Left lung (tissue), 10 donors: ENCODE results near the gene CNOT2. TPM values are rescaled to one million over a fixed set of nuclear protein-coding genes. Genes with fewer than 3 reads are reported as not detected.

Experiments
- ATAC-seq: fragments of 200-7000 bp; cut with Tn5 transposase; one replicate; pipeline ENCODE4 v1.9.1; 2020; ENCODE audit warnings: moderate library complexity
- DNase-seq, 4 donors: peaks; one replicate each; pipeline ENCODE4 v3.0.0-alpha.2; 2013 to 2020
- H3K27ac ChIP-seq, 2 donors: fragments of 200-600 bp; sonication (generic) in 1 of 2; one replicate each; pipeline versions ENCODE4 v1.5.0 to v1.8.0; 2020 to 2021
- H3K27me3 ChIP-seq, 2 donors: fragments of 200-600 bp; sonication (generic) in 1 of 2; one replicate each; pipeline versions ENCODE4 v1.5.0 to v1.8.0; 2020 to 2021
- H3K36me3 ChIP-seq, 2 donors: fragments of 200-600 bp; sonication (generic) in 1 of 2; one replicate each; pipeline versions ENCODE4 v1.5.0 to v1.8.0; 2020 to 2021
- H3K4me1 ChIP-seq, 2 donors: fragments of 200-600 bp; one replicate each; pipeline ENCODE4 v1.8.0; 2021
- H3K4me3 ChIP-seq, 2 donors: fragments of 200-600 bp; sonication (generic) in 1 of 2; one replicate each; pipeline versions ENCODE4 v1.5.0 to v1.8.0; 2020 to 2021; ENCODE audit warnings: mild to moderate bottlenecking in 1 of 2
- H3K9me3 ChIP-seq, 2 donors: fragments of 200-600 bp; sonication (generic) in 1 of 2; one replicate each; pipeline versions ENCODE4 v1.5.0 to v1.8.0; 2020 to 2021
- intact Hi-C, 2 donors: fragments of 100-400 bp; cut with DNase I; formaldehyde crosslinking; loops; one replicate each; pipeline versions ENCODE4 v1.11.2 to v1.14.2; 2022
- polyA plus RNA-seq, 6 donors: library from polyadenylated mRNA; unstranded; fragments of 120-200 nt; gene quantifications; one replicate each; pipeline ENCODE4 v1.2.1, GENCODE V29; 2013; ENCODE audit not compliant: insufficient read length in 6 of 6
- total RNA-seq, 2 donors: library from RNA; stranded (reverse); fragmentation: NEBNext Ultra II Directional; extraction: Animal tissue kit (Norgen Biotek cat#: 25700); gene quantifications; one replicate each; pipeline ENCODE4 v1.2.1, GENCODE V29; 2021
- TF ChIP-seq, protein P1 (sequence below), 2 donors: fragments of 200-600 bp; sonication (generic) in 1 of 2; IDR thresholded peaks; one replicate each; pipeline versions ENCODE4 v1.5.0 to v1.8.0; 2021; ENCODE audit warnings: antibody characterized with exemption in 2 of 2
- donor health status: DM: no; HTN: yes; CAD: no.
- donor health status: DM: no; HTN: no; CAD: no.

CNOT2 gene
- total and polyA plus RNA-seq, 8 donors, result 52.3 to 161 (median 135) TPM

DNA sequence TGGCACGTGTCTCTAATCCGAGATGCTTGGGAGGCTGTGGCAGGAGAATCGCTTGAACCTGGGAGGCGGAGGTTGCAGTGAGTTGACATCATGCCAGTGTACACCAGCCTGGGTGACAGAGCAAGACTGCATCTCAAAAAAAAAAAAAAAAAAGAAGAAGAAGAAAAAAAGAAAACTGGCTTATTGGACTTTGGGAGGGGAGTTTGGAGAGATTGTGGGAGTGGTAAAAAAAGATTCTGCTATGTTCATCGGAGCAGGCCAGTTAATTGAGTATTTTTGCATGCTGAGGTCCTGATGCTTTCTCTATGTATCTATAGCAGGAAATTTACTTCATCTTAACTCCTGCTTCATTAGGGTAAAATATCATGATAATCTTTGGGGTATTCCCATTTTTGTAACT is 11.6 kb downstream of the CNOT2 start:
- TF ChIP-seq, protein P1, sequence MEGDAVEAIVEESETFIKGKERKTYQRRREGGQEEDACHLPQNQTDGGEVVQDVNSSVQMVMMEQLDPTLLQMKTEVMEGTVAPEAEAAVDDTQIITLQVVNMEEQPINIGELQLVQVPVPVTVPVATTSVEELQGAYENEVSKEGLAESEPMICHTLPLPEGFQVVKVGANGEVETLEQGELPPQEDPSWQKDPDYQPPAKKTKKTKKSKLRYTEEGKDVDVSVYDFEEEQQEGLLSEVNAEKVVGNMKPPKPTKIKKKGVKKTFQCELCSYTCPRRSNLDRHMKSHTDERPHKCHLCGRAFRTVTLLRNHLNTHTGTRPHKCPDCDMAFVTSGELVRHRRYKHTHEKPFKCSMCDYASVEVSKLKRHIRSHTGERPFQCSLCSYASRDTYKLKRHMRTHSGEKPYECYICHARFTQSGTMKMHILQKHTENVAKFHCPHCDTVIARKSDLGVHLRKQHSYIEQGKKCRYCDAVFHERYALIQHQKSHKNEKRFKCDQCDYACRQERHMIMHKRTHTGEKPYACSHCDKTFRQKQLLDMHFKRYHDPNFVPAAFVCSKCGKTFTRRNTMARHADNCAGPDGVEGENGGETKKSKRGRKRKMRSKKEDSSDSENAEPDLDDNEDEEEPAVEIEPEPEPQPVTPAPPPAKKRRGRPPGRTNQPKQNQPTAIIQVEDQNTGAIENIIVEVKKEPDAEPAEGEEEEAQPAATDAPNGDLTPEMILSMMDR (IDR thresholded peaks at IDR 0.05), result no peak
- no peaks in the 10 kb centered on the region for H3K27me3 ChIP-seq
- no peaks in the 10 kb centered on the region for H3K9me3 ChIP-seq
- no peaks in the 10 kb centered on the region for H3K36me3 ChIP-seq
- intact Hi-C loops, result no loop called here
- no peak for DNase-seq
- ATAC-seq, result no peak
- no peak overlapping the region for H3K27ac ChIP-seq
- no peak overlapping the region for H3K4me3 ChIP-seq
- H3K4me1 ChIP-seq, result peaks cover 5 to 43% of the 10 kb centered on the region in 2 donors

DNA sequence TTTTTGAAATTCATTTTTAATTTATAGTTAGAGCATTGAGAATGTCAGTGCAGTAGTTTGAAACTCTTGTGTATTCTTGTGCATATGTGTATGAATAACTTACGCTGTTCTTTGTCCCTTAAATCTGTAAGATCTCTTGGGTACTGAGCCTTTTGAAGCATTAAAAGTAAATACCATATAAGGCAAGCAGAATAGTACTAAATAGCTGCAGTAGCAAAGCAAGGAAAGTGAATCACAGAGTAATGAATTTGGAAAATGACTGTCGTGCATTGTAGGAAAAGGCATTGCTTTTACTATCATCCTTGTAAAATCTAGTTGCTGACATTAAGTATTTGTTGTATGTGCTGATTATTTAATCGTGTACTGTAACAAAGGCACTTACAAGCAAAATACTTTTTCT is 12.1 kb downstream of the CNOT2 start:
- ATAC-seq (no peak), DNase-seq (no peak)
- intact Hi-C loops, result no loop called here
- H3K9me3 ChIP-seq, result no peaks in the 10 kb centered on the region
- no peaks in the 10 kb centered on the region for H3K36me3 ChIP-seq
- TF ChIP-seq, protein P1 (IDR thresholded peaks at IDR 0.05), result no peak
- H3K4me3 ChIP-seq, result no peak overlapping the region
- H3K4me1 ChIP-seq, result peaks cover 5 to 40% of the 10 kb centered on the region in 2 donors
- no peaks in the 10 kb centered on the region for H3K27me3 ChIP-seq
- no peak overlapping the region for H3K27ac ChIP-seq

DNA sequence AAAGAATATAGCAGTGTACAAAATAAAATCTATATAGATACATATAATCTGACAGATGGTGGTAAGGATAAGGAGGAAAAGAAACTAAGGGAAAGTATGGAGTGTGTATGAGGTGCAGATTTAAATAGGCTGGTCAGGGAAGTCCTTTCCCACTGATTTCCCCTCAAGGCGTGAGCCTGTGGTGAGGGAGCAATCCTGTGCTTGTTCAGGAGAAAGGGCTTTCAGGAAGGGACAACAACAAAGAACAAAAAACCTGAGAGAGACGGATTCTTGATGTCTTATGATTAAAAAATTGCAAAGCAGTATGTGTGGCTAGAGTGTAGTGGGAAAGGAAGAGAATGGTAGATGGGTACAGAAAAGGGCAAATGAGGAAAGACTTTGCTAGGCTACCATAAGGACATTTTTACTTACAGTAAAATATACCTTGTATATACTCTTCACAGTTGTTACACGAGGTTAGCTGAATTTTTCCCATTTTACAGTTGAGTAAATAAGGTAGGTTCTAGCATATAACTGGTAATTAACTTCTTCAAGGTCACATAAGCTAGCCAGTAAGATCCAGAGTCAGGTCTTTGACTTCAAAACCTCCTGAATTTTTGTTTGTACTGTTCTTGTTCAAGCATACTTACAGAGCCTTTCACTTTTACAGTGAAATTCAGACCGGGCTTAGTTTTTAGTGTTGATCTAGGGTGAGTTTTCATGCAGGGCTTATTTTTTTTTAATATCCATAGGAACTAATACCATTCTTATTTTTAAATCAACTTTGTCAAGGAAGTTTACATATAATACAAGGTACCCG is 15.6 kb downstream of the CNOT2 start:
- H3K36me3 ChIP-seq, result no peaks in the 10 kb centered on the region
- peaks cover 5 to 17% of the 10 kb centered on the region in 2 donors for H3K4me1 ChIP-seq
- no peaks in the 10 kb centered on the region for H3K9me3 ChIP-seq
- intact Hi-C loops, result no loop called here
- H3K4me3 ChIP-seq, result no peak overlapping the region
- DNase-seq (no peak), ATAC-seq (peak; percentile 88)
- TF ChIP-seq, protein P1 (IDR thresholded peaks at IDR 0.05), result no peak
- no peaks in the 10 kb centered on the region for H3K27me3 ChIP-seq
- peak overlapping the region in 1 of 2 donors; percentile 7 for H3K27ac ChIP-seq

DNA sequence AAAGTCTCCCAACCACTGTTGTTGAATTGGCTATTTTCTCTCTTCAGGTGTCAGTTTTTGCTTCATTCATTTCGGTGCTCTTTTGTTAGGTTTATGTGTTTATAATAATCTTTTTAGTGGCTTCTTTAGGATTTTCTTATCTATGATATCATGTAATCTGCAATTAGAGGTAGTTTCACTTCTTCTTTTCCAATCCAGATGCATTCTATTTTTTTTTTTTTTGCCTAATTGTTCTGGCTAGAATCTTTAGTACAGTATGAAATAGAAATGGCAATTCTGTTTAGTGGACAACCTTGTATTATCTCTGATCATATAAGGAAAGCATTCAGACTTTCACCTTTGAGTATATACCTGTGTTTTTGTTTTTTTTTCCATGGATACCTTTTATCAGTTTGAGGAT is 17.4 kb downstream of the CNOT2 start:
- Histone ChIP-seq H3K4me3 (no peak overlapping the region), H3K9me3 (no peaks in the 10 kb centered on the region), H3K36me3 (no peaks in the 10 kb centered on the region), H3K27ac (no peak overlapping the region), H3K27me3 (no peaks in the 10 kb centered on the region), H3K4me1 (peaks cover 5 to 21% of the 10 kb centered on the region in 2 donors)
- TF ChIP-seq, protein P1 (IDR thresholded peaks at IDR 0.05), result no peak
- intact Hi-C loops, result no loop called here
- no peak for ATAC-seq
- no peak for DNase-seq

DNA sequence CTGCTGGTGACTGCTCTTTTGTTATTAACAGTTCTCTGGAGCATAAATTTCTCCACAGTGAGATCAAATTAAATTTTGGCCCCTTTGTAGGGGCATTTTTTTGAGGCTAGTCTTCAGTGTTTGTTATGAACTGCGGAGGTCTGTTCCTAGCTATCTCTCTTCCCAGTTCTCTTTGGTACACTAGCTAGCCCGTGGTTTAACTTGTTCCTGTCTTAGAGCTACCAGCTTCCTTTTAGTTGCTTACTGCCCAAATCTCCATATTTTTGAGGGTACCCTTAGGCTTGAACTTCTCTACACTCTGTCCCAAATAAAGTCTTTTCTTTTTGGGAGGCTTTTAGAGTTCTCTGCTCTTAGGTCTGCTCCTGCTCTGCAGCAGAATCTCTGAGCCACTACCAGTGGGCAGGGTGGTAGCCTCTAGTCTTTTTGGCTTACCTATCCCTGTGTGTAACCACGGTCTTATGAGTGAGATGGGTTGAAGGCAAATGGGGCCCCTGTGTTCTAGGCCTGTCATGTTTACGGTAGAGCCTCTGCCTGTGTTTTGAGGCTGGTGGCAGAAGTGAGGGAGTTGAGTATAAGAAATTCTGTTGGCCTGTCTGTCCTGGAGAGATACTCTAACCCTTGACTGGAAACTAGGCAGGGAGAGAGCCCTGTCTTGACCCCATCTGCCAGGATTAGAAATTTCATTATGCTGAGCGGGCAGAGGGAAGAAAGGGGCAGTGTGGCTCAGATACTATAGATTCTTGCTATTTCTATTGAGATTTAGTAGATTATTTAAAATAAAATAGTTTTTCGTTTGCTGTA is 21.0 kb downstream of the CNOT2 start:
- Histone ChIP-seq H3K27me3 (no peaks in the 10 kb centered on the region), H3K9me3 (no peaks in the 10 kb centered on the region), H3K4me1 (peaks cover 0 to 29% of the 10 kb centered on the region in 2 donors), H3K27ac (no peak overlapping the region), H3K36me3 (no peaks in the 10 kb centered on the region), H3K4me3 (no peak overlapping the region)
- intact Hi-C loops, result no loop called here
- TF ChIP-seq, protein P1 (IDR thresholded peaks at IDR 0.05), result no peak
- no peak for DNase-seq
- no peak for ATAC-seq
